Stimulated activated CD8-positive, alpha-beta memory T cell treated with anti-CD3 and anti-CD28 coated beads, Interleukin-15, amount 100 ng/mL, for 48 hours (primary cell): ENCODE data around the gene GRIPAP1.

ENCODE experiments used
- DNase-seq, 2 donors: peaks; one replicate each; pipeline ENCODE4 v3.0.0-alpha.2; 2020; ENCODE audit warnings: low read depth in 2 of 2

Gene GRIPAP1

GRCh38 chrX:49002091-49002935 lies at the start of gene GRIPAP1:
TSS of gene GRIPAP1 (minus strand) at chrX:49002264. CDS start at chrX:49002229, 35 bp downstream.
- DNase-seq: peak; percentile 53

- DNase-seq: no peak
These were observed 41.9 kb upstream of the GRIPAP1 start for GRCh38 chrX:49043987-49044281.

GRCh38 chrX:49043220-49043986 lies 41.3 kb upstream of the GRIPAP1 start, which contains the start of gene TFE3:
TSS of gene TFE3 (minus strand) at chrX:49043357. CDS start at chrX:49043226, 131 bp downstream.
- peak; percentile 90 to 92 for DNase-seq

- no peak for DNase-seq
These were observed 40.6 kb upstream of the GRIPAP1 start for GRCh38 chrX:49042581-49043219.

GRCh38 chrX:49041744-49042580 lies 39.9 kb upstream of the GRIPAP1 start:
- no peak for DNase-seq

GRCh38 chrX:49040376-49040955 lies 38.4 kb upstream of the GRIPAP1 start:
- DNase-seq: no peak

- DNase-seq: peak; percentile 18 to 26
These were observed 37.7 kb upstream of the GRIPAP1 start for GRCh38 chrX:49039598-49040375.

GRCh38 chrX:49037883-49038475 lies 35.9 kb upstream of the GRIPAP1 start:
- DNase-seq: no peak

GRCh38 chrX:49030283-49030682 lies 28.2 kb upstream of the GRIPAP1 start:
- DNase-seq: no peak

GRCh38 chrX:49029876-49030275 lies 27.8 kb upstream of the GRIPAP1 start:
- DNase-seq: no peak

- DNase-seq: no peak
These were observed 17.7 kb upstream of the GRIPAP1 start for GRCh38 chrX:49019599-49020249.

GRCh38 chrX:49019050-49019449 lies 17.0 kb upstream of the GRIPAP1 start:
- DNase-seq: no peak

GRCh38 chrX:49003696-49004095 lies 1.6 kb upstream of the GRIPAP1 start:
- DNase-seq: no peak

- DNase-seq: peak; percentile 28 to 39
These were observed 458 bp downstream of the GRIPAP1 start for GRCh38 chrX:49001521-49002090.

- DNase-seq: no peak
These were observed 1.4 kb downstream of the GRIPAP1 start for GRCh38 chrX:49000636-49001035.

GRCh38 chrX:48999030-48999429 lies 3.0 kb downstream of the GRIPAP1 start:
- DNase-seq: no peak

- no peak for DNase-seq
These were observed 3.7 kb downstream of the GRIPAP1 start for GRCh38 chrX:48998391-48998790.

- DNase-seq: no peak
These were observed 4.2 kb downstream of the GRIPAP1 start for GRCh38 chrX:48997865-48998264.

- DNase-seq: no peak
These were observed 4.6 kb downstream of the GRIPAP1 start for GRCh38 chrX:48997455-48997854.
